ENCODE data around the gene DCHS1.

Gene DCHS1

DNA sequence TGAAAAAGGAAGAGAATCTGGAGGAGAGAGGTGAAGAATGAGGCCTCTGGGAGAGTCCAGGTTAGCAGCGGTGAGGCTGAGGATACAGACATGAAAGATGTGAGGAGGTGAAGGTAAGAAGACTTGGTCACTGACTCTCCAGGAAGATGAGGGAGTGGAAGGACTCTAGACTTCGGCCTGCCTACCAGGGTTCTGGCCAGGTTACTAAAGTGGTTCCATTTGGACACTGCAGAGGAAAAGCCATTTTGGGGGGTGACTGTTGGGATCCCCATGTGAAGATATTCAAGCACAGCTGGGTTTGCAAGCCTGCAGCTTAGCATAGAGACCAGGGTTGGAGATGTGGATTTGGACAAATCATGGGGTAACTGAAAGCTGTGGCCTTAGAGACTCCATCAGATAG lies 7.8 kb downstream of the DCHS1 start:
- H3K36me3 Mint-ChIP-seq (ENCODE audit: low read depth) = no peaks in the 10 kb centered on the region
- no peak overlapping the region for H3K4me3 Mint-ChIP-seq
- peaks cover 4% of the 10 kb centered on the region for H3K4me1 Mint-ChIP-seq (ENCODE audit: low read depth)
- H3K27me3 Mint-ChIP-seq (ENCODE audit: low read depth) = no peaks in the 10 kb centered on the region
- H3K9me3 Mint-ChIP-seq = no peaks in the 10 kb centered on the region
- no peak overlapping the region for H3K27ac Mint-ChIP-seq
- no peak for DNase-seq (ENCODE audit: low spot score)

GRCh38 chr11:6646918-6647679 lies 8.5 kb downstream of the DCHS1 start:
- Mint-ChIP-seq H3K4me1 (ENCODE audit: low read depth) (peaks cover 4% of the 10 kb centered on the region), H3K9me3 (no peaks in the 10 kb centered on the region), H3K27me3 (ENCODE audit: low read depth) (no peaks in the 10 kb centered on the region), H3K27ac (no peak overlapping the region), H3K4me3 (no peak overlapping the region), H3K36me3 (ENCODE audit: low read depth) (no peaks in the 10 kb centered on the region)
- DNase-seq (ENCODE audit: low spot score) = no peak

GRCh38 chr11:6646576-6646917 lies 9.1 kb downstream of the DCHS1 start:
- Mint-ChIP-seq H3K27ac (no peak overlapping the region), H3K4me3 (no peak overlapping the region), H3K36me3 (ENCODE audit: low read depth) (no peaks in the 10 kb centered on the region), H3K4me1 (ENCODE audit: low read depth) (peaks cover 4% of the 10 kb centered on the region), H3K9me3 (no peaks in the 10 kb centered on the region), H3K27me3 (ENCODE audit: low read depth) (no peaks in the 10 kb centered on the region)
- no peak for DNase-seq (ENCODE audit: low spot score)

- no peak overlapping the region for H3K4me3 Mint-ChIP-seq
- H3K27me3 Mint-ChIP-seq (ENCODE audit: low read depth) = no peaks in the 10 kb centered on the region
- H3K36me3 Mint-ChIP-seq (ENCODE audit: low read depth) = no peaks in the 10 kb centered on the region
- peak overlapping the region; percentile 11 for H3K27ac Mint-ChIP-seq
- H3K4me1 Mint-ChIP-seq (ENCODE audit: low read depth) = peaks cover 4% of the 10 kb centered on the region
- no peaks in the 10 kb centered on the region for H3K9me3 Mint-ChIP-seq
- DNase-seq (ENCODE audit: low spot score) = no peak
Measured at GRCh38 chr11:6646071-6646470, 9.5 kb downstream of the DCHS1 start.

GRCh38 chr11:6642957-6643356 lies 12.7 kb downstream of the DCHS1 start:
- Mint-ChIP-seq H3K9me3 (no peaks in the 10 kb centered on the region), H3K27me3 (ENCODE audit: low read depth) (no peaks in the 10 kb centered on the region), H3K36me3 (ENCODE audit: low read depth) (no peaks in the 10 kb centered on the region), H3K4me1 (ENCODE audit: low read depth) (peaks cover 9% of the 10 kb centered on the region), H3K27ac (no peak overlapping the region), H3K4me3 (no peak overlapping the region)
- no peak for DNase-seq (ENCODE audit: low spot score)

GRCh38 chr11:6640985-6641701 lies 14.5 kb downstream of the DCHS1 start:
- Mint-ChIP-seq H3K36me3 (ENCODE audit: low read depth) (no peaks in the 10 kb centered on the region), H3K27ac (no peak overlapping the region), H3K9me3 (no peaks in the 10 kb centered on the region), H3K4me3 (no peak overlapping the region), H3K4me1 (ENCODE audit: low read depth) (peaks cover 9% of the 10 kb centered on the region), H3K27me3 (ENCODE audit: low read depth) (no peaks in the 10 kb centered on the region)
- DNase-seq (ENCODE audit: low spot score) = no peak

DNA sequence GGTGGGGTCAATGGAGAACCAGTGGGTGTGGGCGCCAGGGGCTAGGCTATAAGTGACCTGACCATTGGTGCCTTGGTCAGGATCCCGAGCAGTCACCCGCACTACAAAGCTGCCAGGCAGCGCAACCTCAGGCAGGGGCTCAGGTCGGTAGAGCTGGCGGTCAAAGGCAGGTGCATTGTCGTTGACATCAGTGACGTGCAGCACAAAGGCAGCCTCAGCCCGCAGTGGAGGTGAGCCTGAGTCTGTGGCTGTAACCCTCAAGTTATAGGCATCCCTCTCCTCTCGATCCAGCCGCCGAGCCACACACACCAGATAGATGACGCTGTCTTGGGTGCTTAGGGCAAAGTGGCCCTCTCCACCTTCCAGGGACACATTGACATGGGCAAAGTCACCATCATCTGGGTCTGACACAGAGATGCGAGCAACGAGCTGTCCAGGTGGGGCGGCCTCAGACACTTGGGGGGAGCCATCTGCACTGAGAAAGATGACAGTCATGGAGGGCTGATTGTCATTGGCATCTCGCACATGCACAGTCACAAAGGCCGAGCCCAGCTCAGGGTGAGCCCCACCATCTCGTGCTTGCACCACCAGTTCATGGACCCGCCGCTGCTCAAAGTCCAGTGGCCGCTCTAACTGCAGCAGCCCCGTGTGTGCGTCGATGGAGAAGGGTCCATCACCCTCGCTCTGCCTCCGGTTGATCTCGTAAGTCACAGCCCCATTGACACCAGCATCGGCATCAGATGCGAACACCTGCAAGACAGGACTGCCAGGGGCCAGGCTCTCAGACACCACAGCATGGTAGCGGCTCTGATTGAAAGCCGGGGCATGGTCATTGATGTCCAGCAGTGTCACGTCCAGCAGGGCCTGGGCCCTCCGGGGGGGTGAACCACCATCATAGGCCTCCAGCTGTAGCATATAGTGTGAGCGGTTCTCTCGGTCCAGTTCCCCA lies 15.3 kb downstream of the DCHS1 start:
- no peaks in the 10 kb centered on the region for H3K27me3 Mint-ChIP-seq (ENCODE audit: low read depth)
- no peak overlapping the region for H3K27ac Mint-ChIP-seq
- H3K9me3 Mint-ChIP-seq = no peaks in the 10 kb centered on the region
- no peak overlapping the region for H3K4me3 Mint-ChIP-seq
- peaks cover 5% of the 10 kb centered on the region for H3K4me1 Mint-ChIP-seq (ENCODE audit: low read depth)
- H3K36me3 Mint-ChIP-seq (ENCODE audit: low read depth) = no peaks in the 10 kb centered on the region
- DNase-seq (ENCODE audit: low spot score) = no peak

GRCh38 chr11:6638429-6638828 lies 17.2 kb downstream of the DCHS1 start:
- Mint-ChIP-seq H3K4me3 (no peak overlapping the region), H3K9me3 (no peaks in the 10 kb centered on the region), H3K36me3 (ENCODE audit: low read depth) (no peaks in the 10 kb centered on the region), H3K4me1 (ENCODE audit: low read depth) (peaks cover 5% of the 10 kb centered on the region), H3K27me3 (ENCODE audit: low read depth) (no peaks in the 10 kb centered on the region), H3K27ac (no peak overlapping the region)
- no peak for DNase-seq (ENCODE audit: low spot score)

GRCh38 chr11:6637871-6638270 lies 17.7 kb downstream of the DCHS1 start:
- Mint-ChIP-seq H3K4me1 (ENCODE audit: low read depth) (peaks cover 5% of the 10 kb centered on the region), H3K9me3 (no peaks in the 10 kb centered on the region), H3K4me3 (no peak overlapping the region), H3K27me3 (ENCODE audit: low read depth) (no peaks in the 10 kb centered on the region), H3K36me3 (ENCODE audit: low read depth) (no peaks in the 10 kb centered on the region), H3K27ac (no peak overlapping the region)
- no peak for DNase-seq (ENCODE audit: low spot score)

- H3K9me3 Mint-ChIP-seq = no peaks in the 10 kb centered on the region
- H3K36me3 Mint-ChIP-seq (ENCODE audit: low read depth) = no peaks in the 10 kb centered on the region
- H3K4me3 Mint-ChIP-seq = no peak overlapping the region
- peaks cover 5% of the 10 kb centered on the region for H3K4me1 Mint-ChIP-seq (ENCODE audit: low read depth)
- no peaks in the 10 kb centered on the region for H3K27me3 Mint-ChIP-seq (ENCODE audit: low read depth)
- DNase-seq (ENCODE audit: low spot score) = no peak
- no peak overlapping the region for H3K27ac Mint-ChIP-seq
Measured at GRCh38 chr11:6636480-6636879, 19.1 kb downstream of the DCHS1 start.

- peaks cover 5% of the 10 kb centered on the region for H3K4me1 Mint-ChIP-seq (ENCODE audit: low read depth)
- no peaks in the 10 kb centered on the region for H3K27me3 Mint-ChIP-seq (ENCODE audit: low read depth)
- no peaks in the 10 kb centered on the region for H3K36me3 Mint-ChIP-seq (ENCODE audit: low read depth)
- no peaks in the 10 kb centered on the region for H3K9me3 Mint-ChIP-seq
- H3K27ac Mint-ChIP-seq = no peak overlapping the region
- DNase-seq (ENCODE audit: low spot score) = no peak
- H3K4me3 Mint-ChIP-seq = no peak overlapping the region
Measured at GRCh38 chr11:6635082-6635932, 20.3 kb downstream of the DCHS1 start.

DNA sequence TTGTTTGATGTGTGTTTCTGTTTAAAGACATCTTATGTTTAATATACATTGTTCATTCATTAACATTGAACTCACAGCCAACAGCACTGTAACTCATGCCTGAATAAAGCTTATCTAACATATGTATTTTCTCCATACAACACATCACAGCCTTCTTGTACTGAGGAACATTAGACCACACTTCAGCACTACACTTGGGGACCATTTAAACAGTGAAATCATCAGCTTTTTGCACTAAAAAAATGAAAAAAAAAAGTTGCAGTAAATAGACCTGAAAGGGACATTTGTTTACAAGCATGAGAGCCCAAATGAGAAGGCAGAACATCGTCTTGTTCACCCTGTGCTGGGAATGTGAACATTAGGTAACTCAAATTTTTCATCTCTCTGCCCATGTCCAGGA lies 21.1 kb downstream of the DCHS1 start:
- Mint-ChIP-seq H3K27ac (no peak overlapping the region), H3K27me3 (ENCODE audit: low read depth) (no peaks in the 10 kb centered on the region), H3K36me3 (ENCODE audit: low read depth) (no peaks in the 10 kb centered on the region), H3K4me3 (no peak overlapping the region), H3K4me1 (ENCODE audit: low read depth) (peaks cover 4% of the 10 kb centered on the region), H3K9me3 (no peaks in the 10 kb centered on the region)
- no peak for DNase-seq (ENCODE audit: low spot score)

All from T-helper 2 cell treated with Interferon-gamma antibody and Interleukin-4, amounts not matched to agents 5 μg/mL and 100 μg/mL, for 36 hours (primary cell).